Urothelium cell line (cell line): ENCODE data around the gene IGF2BP1.
"Not testable (repeated sequence)": the region's sequence is repeated elsewhere in the genome, so short reads cannot be mapped to it uniquely, and the experiment has no call there.

Experiments
- DNase-seq: peaks from one replicate; pipeline ENCODE4 v3.0.0; 2011; ENCODE audit warnings: low spot score, mixed read lengths
- FAIRE-seq: peaks from 2 replicates; lab custom pipeline; 2011; peaks lifted over from hg19 to GRCh38; lab: Jason Lieb, UNC

The IGF2BP1 gene

DNA sequence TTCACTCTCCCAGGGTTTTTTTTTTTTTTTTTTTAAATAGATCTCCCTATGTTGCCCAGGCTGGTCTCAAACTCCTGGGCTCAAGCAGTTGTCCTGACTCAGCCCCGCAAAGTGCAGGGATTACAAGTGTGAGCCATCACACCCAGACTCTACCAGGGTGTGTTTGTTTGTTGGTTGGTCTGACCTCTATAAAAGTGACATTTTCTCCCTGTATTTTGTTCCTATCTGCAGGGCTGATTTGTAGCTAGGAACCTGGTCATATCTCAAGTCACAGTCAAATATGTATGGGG is 89.1 kb downstream of the IGF2BP1 start:
- FAIRE-seq = no peak
- DNase-seq = no peak

DNA sequence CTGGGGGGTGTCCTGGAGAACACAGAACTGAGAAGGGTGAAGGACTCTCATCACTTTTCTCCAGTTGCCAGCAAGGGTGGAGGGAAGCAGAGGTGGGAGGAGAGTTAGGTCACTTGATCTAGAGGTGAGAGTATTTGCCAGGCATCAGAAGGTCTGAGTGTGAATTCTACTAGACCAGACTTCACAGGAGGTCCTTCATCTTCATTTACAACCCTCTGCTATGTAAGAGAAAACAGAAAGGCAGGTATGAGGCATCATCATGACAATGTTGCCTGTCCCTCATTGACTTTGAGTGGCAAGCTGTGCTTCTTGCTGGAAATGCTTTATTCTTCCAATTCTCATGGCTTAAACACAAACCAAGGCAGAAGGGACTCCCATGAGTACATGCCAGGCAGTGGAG is 89.5 kb downstream of the IGF2BP1 start:
- no peak for DNase-seq
- no peak for FAIRE-seq

DNA sequence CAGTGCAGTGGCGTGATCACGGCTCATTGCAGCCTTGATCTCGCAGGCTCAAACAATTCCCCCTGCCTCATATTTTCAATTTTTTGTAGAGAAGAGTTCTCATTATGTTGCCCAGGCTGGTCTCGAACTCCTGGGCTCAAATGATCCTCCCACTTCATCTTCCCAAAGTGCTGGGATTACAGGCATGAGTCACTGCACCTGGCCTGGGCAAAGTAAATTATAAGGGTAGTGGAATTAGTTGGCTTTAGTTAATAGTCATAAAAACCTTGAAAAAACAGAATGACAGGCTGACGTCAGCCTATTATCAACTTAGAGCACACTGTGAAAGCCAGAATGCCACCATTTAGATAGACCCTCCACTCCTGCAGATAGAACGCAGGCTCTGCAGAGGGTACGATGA is 91.9 kb downstream of the IGF2BP1 start:
- no peak for DNase-seq
- no peak for FAIRE-seq

GRCh38 chr17:49090878-49091594 is 93.9 kb downstream of the IGF2BP1 start:
- FAIRE-seq = no peak
- no peak for DNase-seq

DNA sequence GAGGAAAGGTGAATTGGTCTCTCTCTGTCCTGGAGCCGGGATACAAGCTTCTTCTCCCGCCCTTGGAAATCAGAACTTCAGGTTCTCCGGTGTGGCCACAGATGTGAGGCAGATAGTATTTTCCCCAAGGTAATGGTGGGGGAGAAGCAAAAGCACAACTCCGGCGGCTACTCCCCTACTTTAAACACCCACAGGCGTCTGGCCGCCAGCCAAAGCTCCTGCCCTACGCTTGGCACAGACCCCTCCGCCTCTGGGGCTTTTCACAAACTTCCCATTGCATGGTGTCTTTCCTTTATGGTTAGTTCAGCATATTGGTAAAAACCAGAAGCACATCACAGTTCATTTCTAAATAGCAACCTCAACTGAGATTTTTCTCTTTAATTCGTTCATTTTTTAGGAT is 95.9 kb downstream of the IGF2BP1 start:
- FAIRE-seq = no peak
- DNase-seq = no peak

DNA sequence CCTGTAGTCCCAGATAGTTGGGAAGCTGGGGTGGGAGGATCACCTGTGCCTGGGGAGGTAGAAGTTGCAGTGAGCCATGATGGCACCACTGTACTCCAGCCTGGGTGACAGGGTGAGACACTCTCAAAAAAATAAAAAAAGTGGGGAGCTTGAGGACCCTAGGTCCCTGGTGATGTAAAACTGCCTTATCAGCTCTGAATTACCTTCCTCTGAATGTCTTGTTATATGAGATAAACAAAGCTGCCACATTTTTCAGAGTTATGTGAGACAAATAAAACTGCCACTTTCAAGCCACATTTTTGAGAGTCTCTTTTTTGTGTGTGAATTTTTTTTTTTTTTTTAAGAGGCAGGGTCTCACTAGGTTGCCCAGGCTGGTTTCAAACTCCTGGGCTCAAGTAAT is 103.4 kb downstream of the IGF2BP1 start:
- no peak for DNase-seq
- FAIRE-seq = no peak

DNA sequence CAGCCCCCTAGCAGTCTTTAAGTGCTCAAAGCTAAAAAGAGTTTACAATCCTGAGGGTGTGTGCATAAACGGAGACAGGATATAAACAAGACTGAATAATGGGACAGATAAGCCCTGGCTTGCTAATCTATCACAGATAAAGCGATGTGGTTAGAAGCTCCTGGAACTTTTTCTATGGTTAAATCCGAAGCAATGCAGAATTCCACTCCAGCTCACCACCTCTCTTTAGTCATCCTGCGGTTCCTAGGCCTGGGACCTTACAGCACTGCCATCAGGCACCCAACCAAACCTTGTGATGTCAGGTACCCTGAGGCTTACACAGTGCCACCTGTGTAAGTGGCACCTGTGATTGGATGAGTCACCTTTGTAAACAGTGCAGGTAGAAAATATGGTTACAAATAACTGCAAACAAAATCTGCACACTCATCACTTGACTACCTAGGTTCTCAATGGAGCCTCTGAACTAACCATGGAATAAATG is 103.9 kb downstream of the IGF2BP1 start:
- no peak for FAIRE-seq
- DNase-seq = peak; percentile 37

DNA sequence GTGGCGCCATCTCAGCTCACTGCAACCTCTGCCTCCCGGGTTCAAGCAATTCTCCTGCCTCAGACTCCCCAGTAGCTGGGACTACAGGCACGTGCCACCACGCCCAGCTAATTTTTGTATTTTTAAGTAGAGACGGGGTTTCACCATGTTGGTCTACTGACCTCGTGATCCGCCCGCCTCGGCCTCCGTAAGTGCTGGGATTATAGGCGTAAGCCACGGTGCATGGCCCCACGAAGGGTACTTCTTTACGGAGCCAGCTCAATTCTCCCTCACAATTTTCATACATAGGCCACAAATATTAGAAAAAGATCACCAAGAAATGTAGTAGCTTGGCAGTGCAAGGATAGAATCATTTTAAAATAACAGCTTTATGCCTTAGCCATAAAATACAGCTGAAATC is 106.2 kb downstream of the IGF2BP1 start:
- DNase-seq, FAIRE-seq: not testable (repeated sequence)

DNA sequence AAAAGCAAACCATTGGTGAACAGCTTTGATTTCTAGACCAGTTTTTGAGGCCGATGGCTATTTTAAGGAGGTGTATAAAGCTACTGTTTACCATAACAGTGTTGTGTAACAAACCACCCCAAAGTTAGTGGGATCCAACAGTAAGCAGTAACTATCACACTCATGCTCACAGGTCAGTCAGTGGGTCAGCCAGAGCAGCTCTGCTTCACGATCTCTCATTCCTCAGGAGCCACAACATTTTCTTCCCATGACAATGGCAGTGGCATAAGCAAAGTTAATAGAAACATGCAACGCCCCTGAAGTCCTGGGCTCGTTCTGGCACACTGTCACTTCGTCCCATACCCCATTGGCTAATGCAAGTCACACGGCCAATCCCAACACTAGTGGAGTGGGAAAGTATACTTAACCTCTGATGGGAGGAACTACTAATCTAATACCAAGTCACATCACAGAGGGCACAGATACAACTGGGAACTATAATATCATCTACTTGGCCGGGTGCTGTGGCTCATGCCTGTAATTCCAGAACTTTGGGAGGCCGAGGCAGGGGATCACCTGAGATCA is 107.4 kb downstream of the IGF2BP1 start:
- FAIRE-seq (peak; percentile 35), DNase-seq (no peak)
